NCI-H2171 treated with DMSO at 0.1 percent for 48 hours (cell line): ENCODE data around the gene C2orf49.
A peak's percentile ranks its signal among the peaks of the same experiment; 100 is the strongest.
"Not testable (repeated sequence)": the region's sequence is repeated elsewhere in the genome, so short reads cannot be mapped to it uniquely, and the experiment has no call there.

ENCODE experiments used
- DNase-seq: peaks from one replicate; lab custom pipeline; 2025; lab: John Stamatoyannopoulos, UW

Gene C2orf49

DNA sequence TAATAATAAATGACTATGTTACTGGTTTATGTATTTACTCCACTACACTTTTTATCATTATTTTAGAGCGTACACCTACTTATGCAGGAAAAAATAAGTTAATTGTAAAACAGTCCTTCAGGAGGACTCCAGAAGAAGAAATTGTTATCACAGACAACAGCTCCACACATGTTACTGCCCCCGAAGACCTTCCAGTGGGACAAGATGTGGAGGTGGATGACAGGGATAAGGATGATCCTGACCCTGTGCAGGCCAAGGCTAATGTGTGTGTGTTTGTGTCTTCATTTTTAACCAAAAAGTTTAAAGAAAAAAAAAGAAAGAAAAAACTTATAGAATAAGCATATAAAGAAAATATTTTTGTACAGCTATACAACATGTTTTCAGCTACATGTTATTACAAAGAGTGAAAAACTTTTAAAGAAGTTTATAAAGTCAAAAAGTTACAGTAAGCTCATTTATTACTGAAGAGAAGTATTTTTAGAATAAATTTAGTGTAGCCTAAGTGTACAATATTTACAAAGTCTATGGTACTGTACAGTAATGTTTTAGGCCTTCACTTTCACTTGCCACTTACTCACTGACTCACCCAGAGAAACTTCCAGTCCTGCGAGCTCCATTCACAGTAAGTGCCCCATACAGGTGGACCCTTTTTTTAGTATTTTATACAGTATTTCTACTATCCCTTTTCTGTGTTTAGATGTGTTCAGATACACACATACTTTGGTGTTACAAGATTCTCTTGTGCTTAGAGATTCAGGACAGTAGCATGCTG is 15.3 kb upstream of the C2orf49 start:
- no peak for DNase-seq

DNA sequence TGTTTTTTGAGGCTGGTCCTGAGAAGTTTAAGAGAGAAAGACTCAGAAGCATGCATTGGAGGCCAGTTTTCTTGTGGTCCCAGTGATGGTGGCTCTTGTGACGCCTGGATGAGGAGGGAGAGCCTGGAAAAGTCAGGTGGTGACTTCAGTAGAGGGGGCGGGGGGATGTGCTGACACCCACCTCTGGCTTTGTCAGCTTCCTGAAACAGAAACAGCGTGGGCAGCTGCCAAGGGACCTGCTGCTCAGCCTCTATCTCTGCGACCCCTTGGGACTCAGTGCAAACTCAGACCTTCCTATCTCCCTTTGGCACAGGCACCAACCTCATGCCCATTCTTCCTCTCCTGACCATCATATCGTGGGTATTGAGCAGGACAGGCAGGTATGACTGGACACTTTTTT is 14.2 kb upstream of the C2orf49 start:
- DNase-seq = no peak

DNA sequence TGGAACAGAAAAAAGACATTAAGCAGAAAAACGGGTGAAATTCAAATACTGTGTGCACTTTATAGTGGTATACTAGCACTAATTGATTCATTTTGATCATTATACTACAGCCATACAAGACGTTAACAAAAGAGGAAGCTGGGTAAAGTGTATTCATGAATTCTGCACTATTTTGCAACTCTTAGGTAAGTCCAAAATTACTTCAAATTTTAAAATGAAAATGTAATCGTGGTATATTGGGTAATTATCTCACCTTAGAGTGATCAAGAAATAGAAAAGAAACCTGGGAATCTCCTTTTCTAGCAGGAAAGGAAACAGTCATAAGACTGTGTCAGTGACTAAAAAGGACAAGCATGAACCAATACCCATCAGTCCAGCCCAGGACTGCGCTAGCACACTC is 13.2 kb upstream of the C2orf49 start:
- no peak for DNase-seq

DNA sequence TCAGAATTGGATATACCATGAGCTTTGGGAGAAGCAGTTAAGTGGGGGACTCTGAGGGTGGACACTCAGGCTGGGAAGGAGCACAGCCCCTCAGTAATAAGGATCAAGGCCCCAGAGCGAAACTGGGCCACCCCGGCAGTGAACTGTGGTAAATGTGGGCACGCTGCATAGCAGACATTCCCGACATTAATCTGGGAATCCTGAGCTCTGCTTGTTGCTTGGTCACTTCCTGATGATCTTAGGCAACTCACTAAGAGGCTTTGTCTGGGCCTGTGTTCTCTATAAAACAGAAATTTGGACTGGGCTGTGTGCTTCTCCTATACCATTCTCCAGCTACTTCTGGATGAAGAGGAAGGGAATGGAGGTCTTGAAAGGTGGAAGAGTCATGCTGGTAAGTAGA is 12.6 kb upstream of the C2orf49 start:
- no peak for DNase-seq

DNA sequence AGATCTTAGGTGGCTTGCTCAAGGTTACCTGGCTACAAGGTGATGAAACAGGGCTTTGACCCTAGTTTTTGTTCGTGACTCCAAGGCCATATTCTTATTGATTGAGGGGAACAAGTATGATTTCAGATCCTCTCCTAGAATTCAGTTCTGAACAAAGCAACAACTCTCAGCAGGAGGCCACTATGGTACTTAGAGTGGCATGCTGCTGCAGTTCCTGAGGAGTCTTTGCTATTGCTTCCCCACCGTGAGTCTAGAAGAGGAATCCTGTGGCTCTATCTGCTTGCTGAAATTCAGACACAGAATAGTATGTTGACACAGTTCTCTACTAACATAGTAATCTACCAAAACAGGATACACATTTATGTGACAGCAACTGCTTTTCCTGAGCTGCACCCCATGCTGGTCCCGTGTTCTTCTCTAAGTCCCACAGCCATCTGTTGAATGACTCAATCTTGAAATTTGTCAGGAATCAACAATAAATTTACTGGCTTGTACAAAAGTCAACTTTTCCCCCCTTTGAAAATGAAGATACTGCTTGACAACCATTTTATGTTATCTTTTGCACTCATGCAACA is 11.9 kb upstream of the C2orf49 start:
- no peak for DNase-seq

DNA sequence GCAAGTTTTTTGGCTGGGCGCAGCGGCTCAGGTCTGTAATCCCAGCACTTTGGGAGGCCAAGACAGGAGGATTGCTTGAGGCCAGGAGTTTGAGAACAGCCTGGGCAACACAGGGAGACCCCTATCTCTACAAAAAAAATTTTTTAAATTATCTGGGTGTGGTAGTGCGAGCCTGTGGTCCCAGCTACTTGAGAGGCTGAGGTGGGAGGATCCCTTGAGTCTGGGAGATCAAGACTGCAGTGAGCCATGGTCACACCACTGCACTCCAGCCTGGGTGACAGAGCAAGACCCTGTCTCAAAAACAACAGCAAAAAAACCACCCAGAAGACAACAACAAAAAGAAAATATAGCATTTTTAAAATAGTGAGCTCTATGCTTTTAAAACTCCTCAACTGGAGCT is 10.1 kb upstream of the C2orf49 start:
- DNase-seq = not testable (repeated sequence)

DNA sequence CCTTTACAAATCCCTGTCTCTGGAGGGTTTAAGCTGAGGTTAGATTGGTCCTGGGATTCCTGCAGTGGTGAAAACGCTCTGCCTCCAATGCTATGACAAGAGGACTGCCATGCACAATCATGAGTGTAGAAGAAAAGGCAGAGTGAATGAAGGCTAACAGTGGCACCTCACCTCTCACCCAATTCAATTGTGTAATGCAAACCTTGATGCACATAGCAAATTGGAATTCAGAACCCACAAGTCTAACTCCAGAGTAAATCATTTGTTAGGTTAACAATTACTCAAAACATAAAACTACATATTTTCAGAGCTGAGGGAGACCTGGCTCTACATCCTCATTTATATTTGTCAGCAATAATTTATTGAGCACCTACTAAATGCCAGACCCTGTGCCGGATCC is 9.7 kb upstream of the C2orf49 start:
- no peak for DNase-seq

DNA sequence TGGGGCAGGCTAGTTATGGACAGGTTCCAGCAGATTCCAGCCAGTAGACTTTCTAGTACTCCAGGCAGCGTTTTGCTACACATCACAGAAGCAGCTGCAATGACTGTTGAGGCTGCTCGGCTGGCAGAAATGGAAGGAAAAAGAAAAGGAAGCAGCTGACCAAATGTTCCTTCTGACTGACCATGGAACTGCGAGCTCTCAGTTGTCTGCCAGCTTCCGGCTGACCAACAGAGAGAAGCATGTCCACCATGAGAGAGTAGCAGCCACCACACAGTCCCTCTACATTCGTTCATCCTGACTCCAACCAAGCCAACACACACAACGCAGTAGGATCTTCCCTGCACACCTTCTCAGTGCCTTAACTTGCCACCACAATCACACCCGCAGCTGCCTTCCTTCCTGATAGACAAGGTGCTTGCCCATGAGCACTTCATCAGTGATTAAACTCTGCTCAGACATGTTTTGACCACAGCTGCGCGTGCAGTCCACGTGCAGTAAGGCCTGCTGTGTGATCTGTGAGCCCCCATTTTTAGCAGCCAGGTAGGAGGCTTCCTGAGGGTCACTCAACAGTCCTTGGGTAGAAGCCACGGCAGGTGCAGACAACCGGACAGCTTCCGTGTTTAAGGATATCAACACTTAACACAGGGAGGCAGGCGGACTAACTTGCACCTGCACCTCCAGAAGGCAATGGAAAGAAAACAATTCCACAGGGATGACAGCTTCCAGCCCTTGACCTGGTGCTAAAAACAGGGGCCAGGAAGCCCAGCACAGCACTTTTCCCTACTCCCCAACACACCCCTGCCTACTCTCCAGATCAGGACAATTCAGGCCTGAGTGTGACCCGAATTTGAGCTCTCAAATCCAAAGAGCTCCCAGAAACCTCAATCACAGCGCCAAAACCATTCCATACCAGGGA is 8.8 kb upstream of the C2orf49 start:
- no peak for DNase-seq

DNA sequence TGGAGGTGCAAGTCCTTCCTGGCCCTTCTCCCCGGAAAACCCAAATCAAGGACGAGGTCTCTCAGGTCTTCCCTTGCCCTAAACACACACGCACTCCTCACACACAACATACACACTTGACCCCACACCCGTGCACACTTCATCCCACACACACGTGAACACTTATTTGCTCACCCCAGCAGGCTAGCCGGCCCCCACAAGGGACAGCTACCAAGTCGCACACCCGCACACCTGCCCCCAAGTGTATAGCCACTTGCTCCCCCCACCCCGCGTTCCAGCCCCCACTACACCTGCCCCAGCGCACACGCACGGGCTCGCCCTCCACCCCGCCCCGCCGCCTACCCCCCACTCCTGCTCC is 8.2 kb upstream of the C2orf49 start:
- DNase-seq = peak; percentile 19

DNA sequence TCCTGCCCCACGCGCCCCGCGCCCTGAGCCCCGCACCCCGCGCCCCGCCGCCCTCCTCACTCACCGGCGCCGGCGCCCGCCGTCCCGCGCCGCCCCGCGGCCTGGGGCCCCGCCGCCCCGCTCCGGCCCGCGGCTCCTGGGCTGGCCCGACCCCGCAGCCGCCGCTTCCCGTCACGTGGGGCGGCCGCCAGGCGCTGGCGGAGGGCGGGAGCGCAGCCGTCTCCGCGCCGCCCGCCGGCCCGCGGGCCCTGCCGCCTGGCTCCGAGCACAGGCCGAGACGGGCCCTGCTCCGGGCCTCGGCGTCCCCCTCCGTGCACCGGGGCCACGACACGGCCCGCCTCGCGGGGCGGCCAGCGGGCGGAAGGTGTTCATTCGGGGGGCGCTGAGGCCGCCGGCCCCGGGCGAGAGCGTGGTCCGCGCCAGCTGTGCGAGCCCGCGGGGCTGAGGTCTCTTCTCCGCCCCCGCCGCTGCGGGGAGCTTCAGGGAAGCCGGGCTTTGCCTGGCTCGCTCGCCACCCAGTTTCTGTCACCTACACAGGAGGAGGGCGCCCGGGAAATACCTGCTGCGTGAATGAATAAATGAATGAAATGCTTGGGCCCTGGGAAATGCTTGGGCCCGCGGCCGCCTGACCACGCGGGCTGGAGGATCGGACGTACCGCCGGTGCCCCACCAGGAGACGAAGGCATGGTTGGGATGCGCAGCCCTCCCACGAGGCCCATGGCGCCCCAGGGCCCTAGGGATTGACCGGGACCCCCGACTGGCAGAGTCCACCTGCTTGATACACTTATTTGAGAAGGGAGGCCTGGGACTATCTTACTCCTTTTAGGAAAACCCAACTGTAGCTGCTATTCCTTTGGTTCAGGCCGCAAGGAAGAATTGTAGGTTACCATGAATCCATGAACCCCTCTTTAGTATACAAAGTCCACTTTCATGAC is 7.5 kb upstream of the C2orf49 start, which contains the start of gene TGFBRAP1:
TSS of gene TGFBRAP1 (minus strand) at position 175 of the 935 bp plus-strand sequence. CDS start 21,434 bp downstream, outside the sequence.
- peak; percentile 26 for DNase-seq

DNA sequence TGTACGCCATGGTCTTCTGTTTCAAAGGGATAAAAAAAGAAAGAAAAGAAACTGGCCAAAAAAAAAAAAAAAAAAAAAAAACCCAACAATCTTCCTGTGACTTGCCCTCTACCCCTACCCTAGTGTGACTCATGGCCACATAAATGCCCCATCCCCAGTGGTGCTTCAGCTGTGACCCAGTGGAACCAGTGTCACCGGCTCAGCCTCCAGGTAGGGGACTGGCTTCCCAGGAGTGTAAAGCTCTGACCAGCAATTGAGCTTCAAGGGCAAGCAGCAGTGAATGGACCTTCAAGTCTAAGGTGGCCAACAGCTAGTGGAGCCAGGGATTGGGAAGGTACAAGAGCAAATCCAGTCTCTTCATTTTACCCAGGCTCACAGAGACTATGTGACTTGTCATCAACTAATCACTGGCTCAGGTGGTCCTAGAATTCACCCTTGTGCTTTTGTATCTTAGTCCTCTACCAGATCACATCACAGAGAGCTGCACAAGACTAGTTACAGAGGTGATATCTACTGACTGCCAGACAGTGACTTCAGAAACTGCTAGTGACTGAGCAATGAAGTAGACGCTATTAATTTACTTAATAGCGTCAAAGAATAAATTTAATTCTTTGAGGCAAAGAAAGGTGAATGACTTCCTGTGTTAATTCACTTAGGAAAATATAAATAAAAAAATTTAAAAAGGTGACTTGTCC is 6.5 kb upstream of the C2orf49 start:
- no peak for DNase-seq

DNA sequence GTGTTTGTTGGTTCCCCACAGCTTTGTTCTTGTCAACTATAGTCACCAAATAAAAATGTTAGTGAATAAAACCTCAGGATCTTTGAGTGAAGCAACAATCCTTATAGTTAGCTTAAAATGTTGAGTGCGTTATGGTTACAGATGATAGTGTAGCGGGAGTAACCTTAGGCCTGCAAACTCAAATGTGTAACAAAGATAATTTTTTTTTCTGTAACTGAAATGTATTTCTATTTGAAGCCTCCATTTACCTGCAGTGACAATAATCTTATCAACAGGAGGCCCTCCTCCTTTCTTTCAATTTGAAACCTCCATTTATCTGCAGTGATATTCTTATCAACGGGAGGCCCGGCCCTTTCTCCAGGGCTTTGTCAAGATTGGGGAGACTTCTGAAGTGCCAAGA is 3.1 kb upstream of the C2orf49 start:
- DNase-seq = no peak

DNA sequence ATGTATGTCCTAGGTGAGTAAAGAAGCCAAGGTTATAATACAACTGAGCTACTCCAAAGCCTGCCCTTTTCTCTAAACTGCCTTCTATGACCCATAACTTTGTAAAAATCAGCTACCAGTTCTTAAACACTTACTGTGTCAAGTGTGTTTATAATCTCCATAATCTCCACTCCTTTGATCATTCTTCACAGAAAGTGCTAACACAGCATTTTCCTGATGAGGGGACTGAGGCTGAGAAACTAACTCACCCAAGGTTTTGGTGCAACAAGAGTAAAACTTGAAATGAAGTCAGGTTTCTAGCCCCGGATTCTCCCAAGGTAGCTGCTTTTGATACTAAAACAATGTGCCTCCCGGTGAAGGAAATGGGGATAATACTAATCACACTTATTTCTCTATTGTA is 1.9 kb upstream of the C2orf49 start:
- no peak for DNase-seq

DNA sequence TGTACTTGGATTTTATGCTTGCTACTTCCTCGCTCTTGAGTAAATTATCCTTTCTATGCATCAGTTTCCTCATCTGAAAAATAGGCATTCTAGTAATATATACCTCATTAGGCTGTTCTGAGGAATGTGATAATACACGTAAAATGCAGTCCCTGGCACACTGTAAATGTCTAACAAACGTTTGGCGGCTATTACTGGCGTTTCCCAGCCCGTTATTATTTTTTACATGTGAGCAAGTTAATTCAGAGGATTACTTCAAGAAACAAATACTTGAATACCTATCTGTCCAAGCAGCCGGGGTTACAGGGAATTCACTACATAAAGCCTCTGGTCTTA is 586 bp upstream of the C2orf49 start:
- no peak for DNase-seq

DNA sequence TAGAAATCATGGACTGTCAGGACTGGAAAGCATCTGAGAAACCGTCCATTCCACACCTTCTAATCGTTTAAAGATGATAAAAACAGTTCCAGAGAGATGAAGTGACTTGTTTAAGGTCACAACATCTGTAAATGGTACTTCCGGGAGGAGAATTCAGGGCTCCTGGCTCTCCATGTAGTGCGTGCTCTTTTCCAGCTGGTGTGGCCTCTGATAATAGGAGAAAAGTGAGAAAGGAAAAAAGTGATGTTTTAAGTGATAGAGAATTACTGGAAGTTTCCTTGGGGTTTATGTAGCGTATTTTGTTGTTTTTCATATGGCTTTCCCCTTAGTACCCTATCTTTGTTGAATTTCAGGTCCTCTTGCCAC is 663 bp downstream of the C2orf49 start:
- DNase-seq = no peak

DNA sequence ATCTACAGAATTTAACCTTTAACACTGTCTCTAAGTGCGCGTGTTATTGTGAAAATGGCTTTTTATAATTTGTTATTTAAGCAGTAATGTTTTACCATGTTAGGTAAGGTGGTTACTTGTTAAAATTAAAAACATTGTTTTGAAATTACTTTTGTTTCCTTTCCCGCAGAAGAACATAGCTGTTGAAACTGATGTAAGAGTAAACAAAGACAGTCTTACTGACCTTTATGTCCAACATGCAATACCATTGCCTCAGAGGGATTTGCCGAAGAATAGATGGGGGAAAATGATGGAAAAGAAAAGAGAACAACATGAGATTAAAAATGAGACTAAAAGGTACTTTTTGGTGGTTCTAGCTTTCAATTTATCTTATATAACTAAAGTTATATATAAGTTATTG is 2.1 kb downstream of the C2orf49 start:
- DNase-seq = no peak

DNA sequence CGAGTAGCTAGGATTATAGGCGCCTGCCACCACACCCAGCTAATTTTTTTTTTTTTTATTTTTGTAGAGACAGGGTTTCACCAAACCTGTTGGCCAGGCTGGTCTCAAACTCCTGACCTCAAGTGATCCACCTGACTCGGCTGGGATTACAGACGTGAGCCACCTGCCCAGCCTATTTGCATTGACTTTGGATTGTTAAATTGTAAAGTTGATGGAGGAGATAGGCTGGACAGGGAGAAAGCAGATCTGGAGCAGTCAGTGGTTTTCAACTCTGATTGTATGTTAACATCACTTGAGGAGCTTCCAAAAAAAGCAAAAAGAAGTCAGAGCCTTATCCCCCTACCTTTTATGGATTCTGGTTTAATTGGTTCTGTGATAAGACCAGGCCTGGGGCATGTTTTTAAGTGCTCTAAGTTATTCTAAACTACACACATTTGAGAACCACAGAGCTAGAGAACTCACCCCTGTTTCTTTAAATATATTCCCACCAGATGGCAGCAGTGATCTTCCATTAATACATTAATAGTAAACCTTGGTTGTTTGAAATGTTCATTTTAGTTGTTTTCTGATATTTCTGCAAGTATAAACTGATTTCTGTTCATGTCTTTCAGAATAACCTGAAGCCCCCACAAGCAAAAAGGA is 7.5 kb downstream of the C2orf49 start:
- DNase-seq = peak; percentile 53

DNA sequence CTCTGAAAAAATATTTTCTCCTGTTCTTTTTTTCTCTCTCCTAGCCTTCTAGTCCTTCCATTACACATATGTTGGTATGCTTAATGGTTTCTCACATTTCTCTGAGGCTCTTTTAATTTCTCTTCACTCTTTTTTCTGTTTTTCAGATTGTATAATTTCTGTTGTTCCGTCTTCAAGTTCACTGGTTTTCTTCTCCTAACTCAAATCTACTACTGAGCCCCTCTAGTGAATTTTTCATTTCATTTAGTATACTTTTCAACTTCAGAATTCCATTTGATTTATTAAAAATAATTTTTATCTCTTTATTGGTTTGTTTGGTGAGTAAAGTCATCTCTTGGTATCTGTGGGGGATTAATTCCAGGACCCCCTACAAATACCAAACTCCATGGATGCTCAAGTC is 19.8 kb downstream of the C2orf49 start:
- DNase-seq = no peak

DNA sequence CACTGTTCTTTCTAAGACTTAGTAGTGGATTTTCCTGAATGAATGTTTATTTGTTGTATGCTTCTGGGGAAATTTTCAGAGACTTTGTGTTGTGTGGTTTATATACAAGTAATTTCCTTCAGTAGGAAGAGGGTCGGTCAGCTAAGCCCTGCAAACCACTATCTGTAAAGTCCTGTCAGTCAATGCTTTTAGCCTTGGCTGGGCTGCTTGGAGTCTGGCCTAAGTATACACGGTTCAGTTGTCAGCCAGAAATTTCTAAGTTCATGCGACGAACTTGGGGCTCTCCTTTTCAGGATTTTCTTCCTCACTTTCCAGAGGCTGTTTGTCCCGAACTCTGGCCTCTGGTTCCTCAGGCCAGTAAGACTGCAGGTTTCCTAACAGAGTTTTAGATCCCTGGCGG is 21.3 kb downstream of the C2orf49 start:
- no peak for DNase-seq

DNA sequence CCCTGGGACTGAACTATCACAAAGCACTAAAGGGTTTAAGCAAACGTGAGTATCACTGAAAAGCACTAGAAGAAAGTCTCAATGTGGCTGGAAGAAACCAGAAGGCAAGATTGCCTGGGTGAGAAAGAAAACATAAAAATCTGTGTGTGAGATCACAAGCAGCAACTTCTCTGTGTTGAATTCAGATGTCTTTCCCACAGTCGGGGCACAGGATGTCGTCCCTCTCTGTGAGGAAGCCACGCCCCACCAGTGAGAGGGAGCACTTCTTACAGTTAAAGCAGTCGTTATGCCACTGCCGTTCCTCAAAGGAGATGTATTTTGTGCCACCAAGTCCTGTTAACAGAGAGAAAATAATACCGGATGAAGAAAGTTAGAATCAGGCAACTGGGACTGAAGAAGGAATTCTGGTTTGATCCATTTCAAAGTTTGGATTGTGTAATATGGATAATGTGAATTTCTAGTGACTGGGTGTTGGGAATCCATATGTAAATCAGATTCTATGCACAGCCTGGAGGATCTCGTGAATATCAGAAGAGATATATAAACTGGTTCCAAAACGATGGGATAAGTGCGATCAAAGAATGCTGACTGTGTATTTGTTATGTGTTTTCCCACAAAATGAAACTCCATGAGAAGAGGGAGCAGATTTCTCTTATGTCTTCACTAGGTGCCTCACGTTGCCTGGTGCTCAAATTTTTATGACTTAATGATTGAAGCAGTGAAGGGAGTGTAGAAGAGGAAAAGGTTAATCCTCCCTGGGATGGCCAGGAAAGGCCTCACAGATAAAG is 24.0 kb downstream of the C2orf49 start:
- DNase-seq = no peak
